IMR-90 (cell line): ENCODE results near the gene RAB11FIP3. TPM values are rescaled to one million over a fixed set of nuclear protein-coding genes. Genes with fewer than 3 reads are reported as not detected.
"Not testable (repeated sequence)": the region's sequence is repeated elsewhere in the genome, so short reads cannot be mapped to it uniquely, and the experiment has no call there.

ENCODE experiments used
- ATAC-seq: fragments of 200-7000 bp; cut with Tn5 transposase; 2 replicates; pipeline ENCODE4 v1.9.1; 2020; ENCODE audit warnings: low read depth, mild to moderate bottlenecking, moderate library complexity
- BruUV-seq: library from RNA; stranded (reverse); fragments of 400-500 nt; replicated peaks from 2 replicates; lab custom pipeline; 2021; lab: Mats Ljungman, UMichigan
- CTCF ChIA-PET: fragments of 300-600 bp; formaldehyde crosslinking; extraction: SDS; loops from one replicate; lab custom pipeline; 2021; ENCODE audit warnings: antibody characterized with exemption; lab: Yijun Ruan, JAX
- POLR2A ChIA-PET: fragments of 300-600 bp; sonication (Branson Sonifier 250); formaldehyde crosslinking; loops from one replicate; lab custom pipeline; 2022; ENCODE audit warnings: antibody characterized with exemption; ENCODE audit not compliant: unreplicated experiment; lab: Charles Lee
- DNase-seq: peaks from one replicate; pipeline ENCODE4 v3.0.0; 2013
- H2AFZ ChIP-seq: replicated peaks from 2 replicates; pipeline ENCODE3; 2013; ENCODE audit warnings: low read length, mild to moderate bottlenecking; ENCODE audit not compliant: poor library complexity
- H2AK5ac ChIP-seq: 2 replicates; pipeline ENCODE4 v1.6.1; 2013; ENCODE audit warnings: low read depth, low read length, inconsistent platforms
- H2AK9ac ChIP-seq: replicated peaks from 2 replicates; pipeline ENCODE3; 2013; ENCODE audit warnings: mild to moderate bottlenecking, low read depth, low read length, moderate library complexity; ENCODE audit not compliant: poor library complexity
- H2BK120ac ChIP-seq: 2 replicates; pipeline ENCODE4 v1.6.1; 2013; ENCODE audit warnings: low read depth, low read length, inconsistent platforms
- H2BK15ac ChIP-seq: 3 replicates; pipeline ENCODE4 v1.6.1; 2013; ENCODE audit warnings: low read depth, low read length, inconsistent platforms
- H2BK20ac ChIP-seq: 2 replicates; pipeline ENCODE4 v1.6.1; 2013; ENCODE audit warnings: low read depth, mild to moderate bottlenecking, inconsistent platforms, low read length, moderate library complexity
- H2BK5ac ChIP-seq: 2 replicates; pipeline ENCODE4 v1.6.1; 2013; ENCODE audit warnings: mild to moderate bottlenecking, low read depth, low read length, inconsistent platforms; ENCODE audit not compliant: poor library complexity, severe bottlenecking
- H3K14ac ChIP-seq: replicated peaks from 2 replicates; pipeline ENCODE4 v1.6.1; 2013; ENCODE audit warnings: low read depth, low read length, inconsistent platforms
- H3K18ac ChIP-seq: 2 replicates; pipeline ENCODE4 v1.6.1; 2013; ENCODE audit warnings: low read depth, low read length, control low read depth
- H3K23ac ChIP-seq: 2 replicates; pipeline ENCODE4 v1.6.1; 2013; ENCODE audit warnings: low read depth, low read length, inconsistent platforms
- H3K27ac ChIP-seq: 2 replicates; pipeline ENCODE4 v1.5.1; 2013; ENCODE audit warnings: mild to moderate bottlenecking, control low read depth, low read length; ENCODE audit not compliant: insufficient read depth
- H3K27me3 ChIP-seq: 2 replicates; pipeline ENCODE4 v1.6.1; 2013; ENCODE audit warnings: low read length; ENCODE audit not compliant: control insufficient read depth, insufficient read depth
- H3K36me3 ChIP-seq: 2 replicates; pipeline ENCODE4 v1.6.1; 2013; ENCODE audit warnings: low read length, mixed read lengths; ENCODE audit not compliant: control insufficient read depth, insufficient read depth
- H3K4ac ChIP-seq: 2 replicates; pipeline ENCODE4 v1.6.1; 2013; ENCODE audit warnings: low read depth, low read length, inconsistent platforms
- H3K4me1 ChIP-seq: 2 replicates; pipeline ENCODE4 v1.6.1; 2013; ENCODE audit warnings: low read length, mixed read lengths; ENCODE audit not compliant: control insufficient read depth, insufficient read depth
- H3K4me2 ChIP-seq: 2 replicates; pipeline ENCODE4 v1.6.1; 2013; ENCODE audit warnings: low read depth, mild to moderate bottlenecking, control low read depth, low read length, moderate library complexity
- H3K4me3 ChIP-seq: 2 replicates; pipeline ENCODE4 v1.5.1; 2013; ENCODE audit warnings: low read depth, mild to moderate bottlenecking, control low read depth, low read length, moderate library complexity; ENCODE audit not compliant: insufficient read depth
- H3K56ac ChIP-seq: 2 replicates; pipeline ENCODE4 v1.6.1; 2013; ENCODE audit warnings: low read length, inconsistent platforms; ENCODE audit not compliant: insufficient read depth; ENCODE audit errors: extremely low read depth
- H3K79me1 ChIP-seq, 2 experiments: 2 replicates each; pipeline ENCODE4 v1.6.1; 2013; ENCODE audit warnings: low read length in 2 of 2, inconsistent platforms in 1 of 2, low read depth in 1 of 2
- H3K9ac ChIP-seq: 2 replicates; pipeline ENCODE4 v1.6.1; 2013; ENCODE audit warnings: low read depth, low read length, control low read depth
- H3K9me1 ChIP-seq: 2 replicates; pipeline ENCODE4 v1.6.1; 2013; ENCODE audit warnings: low read length, inconsistent platforms; ENCODE audit not compliant: insufficient read depth
- H3K9me3 ChIP-seq: 2 replicates; pipeline ENCODE4 v1.6.1; 2013; ENCODE audit warnings: low read length; ENCODE audit not compliant: control insufficient read depth, insufficient read depth
- H4K20me1 ChIP-seq: 2 replicates; pipeline ENCODE4 v1.6.1; 2013; ENCODE audit warnings: low read length, inconsistent platforms; ENCODE audit not compliant: insufficient read depth
- H4K5ac ChIP-seq: 2 replicates; pipeline ENCODE4 v1.6.1; 2013; ENCODE audit warnings: mild to moderate bottlenecking, low read depth, low read length, control low read depth
- H4K8ac ChIP-seq, 2 experiments: 2 replicates each; pipeline ENCODE4 v1.6.1; 2013; ENCODE audit warnings: low read depth in 2 of 2, low read length in 2 of 2, control low read depth in 1 of 2, inconsistent platforms in 1 of 2
- H4K91ac ChIP-seq: 2 replicates; pipeline ENCODE4 v1.6.1; 2013; ENCODE audit warnings: low read depth, low read length, inconsistent platforms; ENCODE audit not compliant: insufficient read depth
- WGBS, 2 experiments: methylation state at CpG; one replicate each; pipeline versions ENCODE4 v1.1.5 to v1.1.7; 2013; ENCODE audit warnings: missing lambda C conversion rate in 2 of 2; ENCODE audit not compliant: insufficient read length in 1 of 2; ENCODE audit errors: extremely low coverage in 2 of 2; 5-methylcytosine and 5-hydroxymethylcytosine counted together
- dilution Hi-C: fragments of 300-500 bp; cut with HindIII; formaldehyde crosslinking; loops from one replicate; pipeline ENCODE4 v1.14.3; 2018; ENCODE audit warnings: low sequenced_read_pairs; ENCODE audit not compliant: unreplicated experiment
- in situ Hi-C: fragments of 300-500 bp; cut with MboI; formaldehyde crosslinking; loops from 3 replicates; pipeline ENCODE4 v1.14.3; 2019; ENCODE audit warnings: low sequenced_read_pairs, inconsistent platforms, mixed read lengths
- intact Hi-C: fragments of 100-400 bp; cut with micrococcal nuclease; formaldehyde crosslinking; loops from 2 replicates; pipeline ENCODE4 v1.10.0; 2022
- polyA plus RNA-seq, 3 experiments: library from polyadenylated mRNA; depleted of rRNA; stranded (reverse); fragments of >200 nt; gene quantifications; 2 replicates each; pipeline ENCODE4 v1.2.3, GENCODE V29; 2012; ENCODE audit warnings: low replicate concordance in 1 of 3
- total RNA-seq: library from RNA; depleted of rRNA; stranded (reverse); fragments of >200 nt; gene quantifications from 2 replicates; pipeline ENCODE4 v1.2.3, GENCODE V29; 2012

The RAB11FIP3 gene
- total and polyA plus RNA-seq, 2 of the 4 experiments (the other 2 are of a cell fraction), result 7.5 to 22.5 TPM

DNA sequence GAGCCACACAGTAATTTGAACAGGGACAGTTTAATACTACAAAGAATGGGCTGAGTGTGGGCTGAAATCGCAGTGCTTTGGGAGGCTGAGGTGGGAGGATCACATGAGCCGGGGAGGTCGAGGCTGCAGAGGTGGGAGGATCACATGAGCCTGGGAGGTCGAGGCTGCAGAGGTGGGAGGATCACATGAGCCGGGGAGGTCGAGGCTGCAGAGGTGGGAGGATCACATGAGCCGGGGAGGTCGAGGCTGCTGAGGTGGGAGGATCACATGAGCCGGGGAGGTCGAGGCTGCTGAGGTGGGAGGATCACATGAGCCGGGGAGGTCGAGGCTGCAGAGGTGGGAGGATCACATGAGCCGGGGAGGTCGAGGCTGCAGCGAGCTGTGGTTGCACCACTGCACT lies 69.2 kb downstream of the RAB11FIP3 start:
- in situ Hi-C loops, H4K91ac ChIP-seq, H3K79me1 ChIP-seq, H4K5ac ChIP-seq, H3K4me3 ChIP-seq, H3K18ac ChIP-seq, H3K27ac ChIP-seq, H2BK5ac ChIP-seq, H3K56ac ChIP-seq, H3K23ac ChIP-seq, H2BK15ac ChIP-seq, H3K9me3 ChIP-seq, H3K4me1 ChIP-seq, BruUV-seq, H3K14ac ChIP-seq, H3K27me3 ChIP-seq, H2AFZ ChIP-seq, H2BK120ac ChIP-seq, DNase-seq, dilution Hi-C loops, H3K4ac ChIP-seq, H2BK20ac ChIP-seq, H3K4me2 ChIP-seq, H2AK5ac ChIP-seq, H3K9ac ChIP-seq, H4K8ac ChIP-seq, H3K9me1 ChIP-seq, ATAC-seq, H2AK9ac ChIP-seq, POLR2A ChIA-PET, H4K20me1 ChIP-seq: not testable (repeated sequence)
- H3K36me3 ChIP-seq, result peaks cover 20% of the 10 kb centered on the region
- 81% methylated on average over 6 of the region's 15 CpGs; no CpG with 5 or more reads in 1 of the 2 experiments for WGBS, 2 experiments
- intact Hi-C loops, result loop anchor here (2.0 kb wide), 1 partner anchor 70 kb away; the partner anchor contains the start of gene RAB11FIP3
- CTCF ChIA-PET, result interaction anchor here (1.2 kb wide), 1 partner anchor 103 kb away, joined by 3 read pairs; no protein-coding TSS in a partner anchor
